Kidney epithelial cell (primary cell): ENCODE measurements around the gene ACKR1. TPM values are rescaled to one million over a fixed set of nuclear protein-coding genes. Genes with fewer than 3 reads are reported as not detected.

Experiments used
- DNase-seq: peaks from one replicate; pipeline ENCODE4 v3.0.0-alpha.2; 2010; ENCODE audit warnings: low read depth
- H3K27me3 ChIP-seq: 2 replicates; pipeline ENCODE4 v1.6.0; 2011; ENCODE audit warnings: low read length; ENCODE audit not compliant: control insufficient read depth, insufficient read depth
- H3K36me3 ChIP-seq: 2 replicates; pipeline ENCODE4 v1.5.1; 2011; ENCODE audit warnings: low read length; ENCODE audit not compliant: control insufficient read depth, insufficient read depth
- H3K4me3 ChIP-seq: 2 replicates; pipeline ENCODE4 v1.5.1; 2011; ENCODE audit warnings: low read depth, mild to moderate bottlenecking, control low read depth, low read length
- CTCF ChIP-seq: IDR thresholded peaks from 2 replicates; pipeline ENCODE4 v1.5.1; 2011; ENCODE audit warnings: mild to moderate bottlenecking, moderate library complexity, low read length, control low read depth, inconsistent platforms; ENCODE audit not compliant: insufficient read depth, poor library complexity, severe bottlenecking
- total RNA-seq: library from RNA; depleted of rRNA; stranded (reverse); fragments of >200 nt; gene quantifications from 2 replicates; pipeline ENCODE4 v1.2.3, GENCODE V29; 2015

The ACKR1 gene
- total RNA-seq, 1 donor from 2014 or later = not detected

- no peak overlapping the region for H3K4me3 ChIP-seq
- TF ChIP-seq CTCF = no peak
- H3K27me3 ChIP-seq = peaks cover 2% of the 10 kb centered on the region
- no peak for DNase-seq
- H3K36me3 ChIP-seq = no peaks in the 10 kb centered on the region
Measured at GRCh38 chr1:159209061-159209460, 4.4 kb downstream of the ACKR1 start.

- Histone ChIP-seq H3K36me3 (no peaks in the 10 kb centered on the region), H3K27me3 (peaks cover 2% of the 10 kb centered on the region), H3K4me3 (no peak overlapping the region)
- TF ChIP-seq CTCF = peak; percentile 84
- no peak for DNase-seq
Measured at GRCh38 chr1:159211331-159212136, 6.9 kb downstream of the ACKR1 start.

- H3K36me3 ChIP-seq = no peaks in the 10 kb centered on the region
- no peak overlapping the region for H3K4me3 ChIP-seq
- peaks cover 2% of the 10 kb centered on the region for H3K27me3 ChIP-seq
- no peak for DNase-seq
- no peak for TF ChIP-seq CTCF
Measured at GRCh38 chr1:159212596-159212995, 7.9 kb downstream of the ACKR1 start.

- Histone ChIP-seq H3K4me3 (no peak overlapping the region), H3K36me3 (no peaks in the 10 kb centered on the region), H3K27me3 (peaks cover 4% of the 10 kb centered on the region)
- TF ChIP-seq CTCF = peak; percentile 90
- DNase-seq = no peak
Measured at GRCh38 chr1:159214149-159214760, 9.6 kb downstream of the ACKR1 start.

- no peak for DNase-seq
- Histone ChIP-seq H3K4me3 (no peak overlapping the region), H3K27me3 (peaks cover 2% of the 10 kb centered on the region), H3K36me3 (no peaks in the 10 kb centered on the region)
- TF ChIP-seq CTCF = no peak
Measured at GRCh38 chr1:159218649-159219636, 14.3 kb downstream of the ACKR1 start.
